ENCODE data around the gene ECT2.
"Not testable (repeated sequence)": the region's sequence is repeated elsewhere in the genome, so short reads cannot be mapped to it uniquely, and the experiment has no call there.

Gene ECT2

DNA sequence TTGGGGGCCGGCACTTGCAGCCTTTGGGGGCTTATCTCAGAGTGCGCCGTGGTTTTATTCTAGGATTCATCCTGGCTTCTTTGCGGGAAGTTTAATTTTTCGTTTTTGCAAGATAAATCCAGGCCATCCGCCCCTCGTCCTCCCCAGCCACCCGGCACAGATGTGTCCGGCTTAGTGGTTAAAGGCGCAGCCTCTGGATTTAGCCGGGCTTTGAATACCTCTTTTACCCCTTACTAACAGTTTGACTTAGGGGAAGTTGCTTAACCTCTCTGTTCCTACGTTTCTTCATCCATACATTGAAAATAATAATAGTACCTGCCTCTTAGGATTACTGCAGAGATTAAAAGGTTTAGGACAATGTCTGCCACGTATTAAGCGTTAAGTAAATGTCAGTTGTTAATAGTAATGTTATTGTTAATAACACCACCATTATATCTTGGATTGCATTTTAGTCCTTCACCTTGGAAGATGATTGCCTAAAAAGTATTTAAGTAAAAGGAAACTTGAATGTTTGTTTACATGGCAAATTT is 714 bp downstream of the ECT2 start:
- H3K9me3 ChIP-seq (replicated peaks in 1 of 2; ENCODE audit: control insufficient read depth in 2 of 2, insufficient read depth in 1 of 2, low read depth in 1 of 2, low read length in 2 of 2): no peaks in the 10 kb centered on the region
- peaks cover 0 to 8% of the 10 kb centered on the region in 2 donors for H3K4me1 ChIP-seq (ENCODE audit: control insufficient read depth in 2 of 2, insufficient read depth in 1 of 2, low read depth in 1 of 2, low read length in 2 of 2)
- no peak overlapping the region for H2AK5ac ChIP-seq (ENCODE audit: low read depth, low read length)
- no peak overlapping the region for H2BK12ac ChIP-seq (ENCODE audit: low read length)
- H2BK5ac ChIP-seq (ENCODE audit: low read length): peak overlapping the region; percentile 93
- peak overlapping the region; percentile 91 for H3K27ac ChIP-seq (replicated peaks; ENCODE audit: low read length)
- H3K4me3 ChIP-seq (ENCODE audit: low read length in 2 of 2): peak overlapping the region; percentile 94 to 99
- H3K79me1 ChIP-seq (ENCODE audit: low read depth, low read length): peaks cover 2% of the 10 kb centered on the region
- H2BK15ac ChIP-seq (ENCODE audit: low read length): peak overlapping the region; percentile 38
- H3K9ac ChIP-seq (ENCODE audit: low read depth, low read length, poor library complexity): peak overlapping the region; percentile 93
- peaks cover 6 to 41% of the 10 kb centered on the region in 2 donors for H3K36me3 ChIP-seq (replicated peaks in 1 of 2; ENCODE audit: control insufficient read depth in 2 of 2, insufficient read depth in 2 of 2, low read length in 2 of 2)
- peak overlapping the region; percentile 99 for H3K18ac ChIP-seq (ENCODE audit: low read length)
- no peak overlapping the region for H4K91ac ChIP-seq (ENCODE audit: low read depth, low read length, poor library complexity)
- H3K23ac ChIP-seq (ENCODE audit: low read depth, low read length, poor library complexity): no peak overlapping the region
- H4K8ac ChIP-seq (ENCODE audit: low read depth, low read length): no peak overlapping the region
- no peak overlapping the region for H2BK120ac ChIP-seq (ENCODE audit: low read depth, low read length)
- WGBS, 2 donors (ENCODE audit: extremely low coverage in 2 of 2, insufficient read length in 2 of 2, insufficient replicate concordance in 1 of 2): no CpG with 5 or more reads among the region's 14 CpGs
- H3K14ac ChIP-seq (ENCODE audit: low read length): peak overlapping the region; percentile 94
- H3K4ac ChIP-seq (ENCODE audit: low read length): no peak overlapping the region
- H3K27me3 ChIP-seq (ENCODE audit: control insufficient read depth in 3 of 3, insufficient read depth in 3 of 3, low read depth in 1 of 3, low read length in 3 of 3): no peaks in the 10 kb centered on the region
- no peak for DNase-seq (ENCODE audit: low spot score)
- H3K4me2 ChIP-seq (ENCODE audit: insufficient read depth, low read length, poor library complexity, severe bottlenecking): peak overlapping the region; percentile 43
- H2AFZ ChIP-seq (ENCODE audit: low read length): peak overlapping the region; percentile 99

DNA sequence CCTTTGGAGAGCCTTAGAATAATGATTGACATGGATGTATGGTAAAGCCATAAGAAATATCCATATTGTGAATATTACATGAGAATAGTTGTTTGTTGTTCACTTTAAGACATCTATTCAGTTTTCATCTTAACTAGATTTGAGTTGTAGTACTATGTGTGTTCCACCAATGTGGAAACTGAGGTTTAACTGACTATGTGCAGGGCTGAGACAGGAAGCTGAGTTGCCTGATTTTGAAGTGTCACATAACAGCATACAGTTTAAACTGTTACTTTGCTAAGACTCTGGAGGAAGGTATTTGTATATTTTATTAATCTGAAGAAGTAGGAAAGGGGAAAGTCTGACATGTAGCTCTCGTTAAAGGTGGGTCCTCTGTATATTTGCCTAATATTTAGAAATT is 2.1 kb downstream of the ECT2 start:
- no peak overlapping the region for H3K14ac ChIP-seq (ENCODE audit: low read length)
- H3K27ac ChIP-seq (replicated peaks; ENCODE audit: low read length): no peak overlapping the region
- H2BK15ac ChIP-seq (ENCODE audit: low read length): no peak overlapping the region
- no peak overlapping the region for H3K9ac ChIP-seq (ENCODE audit: low read depth, low read length, poor library complexity)
- DNase-seq (ENCODE audit: low spot score): no peak
- H2BK5ac ChIP-seq (ENCODE audit: low read length): no peak overlapping the region
- H3K4ac ChIP-seq (ENCODE audit: low read length): no peak overlapping the region
- no CpG with 5 or more reads among the region's 1 CpG for WGBS, 2 donors (ENCODE audit: extremely low coverage in 2 of 2, insufficient read length in 2 of 2, insufficient replicate concordance in 1 of 2)
- no peaks in the 10 kb centered on the region for H3K9me3 ChIP-seq (replicated peaks in 1 of 2; ENCODE audit: control insufficient read depth in 2 of 2, insufficient read depth in 1 of 2, low read depth in 1 of 2, low read length in 2 of 2)
- no peak overlapping the region for H3K18ac ChIP-seq (ENCODE audit: low read length)
- H3K4me2 ChIP-seq (ENCODE audit: insufficient read depth, low read length, poor library complexity, severe bottlenecking): no peak overlapping the region
- no peaks in the 10 kb centered on the region for H3K27me3 ChIP-seq (ENCODE audit: control insufficient read depth in 3 of 3, insufficient read depth in 3 of 3, low read depth in 1 of 3, low read length in 3 of 3)
- H4K91ac ChIP-seq (ENCODE audit: low read depth, low read length, poor library complexity): no peak overlapping the region
- H2BK120ac ChIP-seq (ENCODE audit: low read depth, low read length): no peak overlapping the region
- no peak overlapping the region for H2BK12ac ChIP-seq (ENCODE audit: low read length)
- H3K36me3 ChIP-seq (replicated peaks in 1 of 2; ENCODE audit: control insufficient read depth in 2 of 2, insufficient read depth in 2 of 2, low read length in 2 of 2): peaks cover 6 to 55% of the 10 kb centered on the region in 2 donors
- no peak overlapping the region for H3K23ac ChIP-seq (ENCODE audit: low read depth, low read length, poor library complexity)
- no peak overlapping the region for H2AK5ac ChIP-seq (ENCODE audit: low read depth, low read length)
- H2AFZ ChIP-seq (ENCODE audit: low read length): no peak overlapping the region
- peaks cover 0 to 8% of the 10 kb centered on the region in 2 donors for H3K4me1 ChIP-seq (ENCODE audit: control insufficient read depth in 2 of 2, insufficient read depth in 1 of 2, low read depth in 1 of 2, low read length in 2 of 2)
- no peak overlapping the region for H3K4me3 ChIP-seq (ENCODE audit: low read length in 2 of 2)
- H4K8ac ChIP-seq (ENCODE audit: low read depth, low read length): no peak overlapping the region
- H3K79me1 ChIP-seq (ENCODE audit: low read depth, low read length): peaks cover 2% of the 10 kb centered on the region

DNA sequence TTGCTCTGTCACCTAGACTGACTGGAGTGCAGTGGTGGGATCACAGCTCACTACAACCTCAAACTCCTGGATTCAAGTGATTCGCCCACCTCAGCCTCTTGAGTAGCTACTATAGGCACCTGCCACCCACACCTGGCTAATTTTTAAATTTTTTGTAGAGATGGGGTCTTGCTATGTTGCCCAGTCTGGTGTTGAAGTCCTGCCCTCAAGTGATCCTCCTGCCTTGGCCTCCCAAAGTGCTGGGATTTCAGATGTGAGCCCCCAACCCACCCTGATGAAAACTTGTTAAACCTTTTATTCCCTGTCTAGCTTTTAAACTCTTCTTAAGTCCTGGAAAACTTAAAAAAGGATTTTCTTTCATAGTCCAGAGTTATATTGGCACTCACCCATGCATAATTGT is 2.6 kb downstream of the ECT2 start:
- Histone ChIP-seq H3K79me1 (ENCODE audit: low read depth, low read length) (peaks cover 2% of the 10 kb centered on the region), H3K4ac (ENCODE audit: low read length) (no peak overlapping the region), H3K27me3 (ENCODE audit: control insufficient read depth in 3 of 3, insufficient read depth in 3 of 3, low read depth in 1 of 3, low read length in 3 of 3) (no peaks in the 10 kb centered on the region), H3K4me1 (ENCODE audit: control insufficient read depth in 2 of 2, insufficient read depth in 1 of 2, low read depth in 1 of 2, low read length in 2 of 2) (peaks cover 0 to 8% of the 10 kb centered on the region in 2 donors), H3K4me2 (ENCODE audit: insufficient read depth, low read length, poor library complexity, severe bottlenecking) (no peak overlapping the region), H3K23ac (ENCODE audit: low read depth, low read length, poor library complexity) (no peak overlapping the region), H3K36me3 (replicated peaks in 1 of 2; ENCODE audit: control insufficient read depth in 2 of 2, insufficient read depth in 2 of 2, low read length in 2 of 2) (peaks cover 8 to 60% of the 10 kb centered on the region in 2 donors), H2BK15ac (ENCODE audit: low read length) (no peak overlapping the region), H3K9ac (ENCODE audit: low read depth, low read length, poor library complexity) (no peak overlapping the region), H2BK5ac (ENCODE audit: low read length) (no peak overlapping the region), H3K4me3 (ENCODE audit: low read length in 2 of 2) (no peak overlapping the region), H2BK12ac (ENCODE audit: low read length) (no peak overlapping the region), H4K8ac (ENCODE audit: low read depth, low read length) (no peak overlapping the region), H2AK5ac (ENCODE audit: low read depth, low read length) (no peak overlapping the region), H3K14ac (ENCODE audit: low read length) (no peak overlapping the region), H2BK120ac (ENCODE audit: low read depth, low read length) (no peak overlapping the region), H4K91ac (ENCODE audit: low read depth, low read length, poor library complexity) (no peak overlapping the region), H2AFZ (ENCODE audit: low read length) (no peak overlapping the region), H3K9me3 (replicated peaks in 1 of 2; ENCODE audit: control insufficient read depth in 2 of 2, insufficient read depth in 1 of 2, low read depth in 1 of 2, low read length in 2 of 2) (no peaks in the 10 kb centered on the region), H3K18ac (ENCODE audit: low read length) (no peak overlapping the region), H3K27ac (replicated peaks; ENCODE audit: low read length) (no peak overlapping the region)
- DNase-seq (ENCODE audit: low spot score): no peak
- no CpG with 5 or more reads among the region's 1 CpG for WGBS, 2 donors (ENCODE audit: extremely low coverage in 2 of 2, insufficient read length in 2 of 2, insufficient replicate concordance in 1 of 2)

DNA sequence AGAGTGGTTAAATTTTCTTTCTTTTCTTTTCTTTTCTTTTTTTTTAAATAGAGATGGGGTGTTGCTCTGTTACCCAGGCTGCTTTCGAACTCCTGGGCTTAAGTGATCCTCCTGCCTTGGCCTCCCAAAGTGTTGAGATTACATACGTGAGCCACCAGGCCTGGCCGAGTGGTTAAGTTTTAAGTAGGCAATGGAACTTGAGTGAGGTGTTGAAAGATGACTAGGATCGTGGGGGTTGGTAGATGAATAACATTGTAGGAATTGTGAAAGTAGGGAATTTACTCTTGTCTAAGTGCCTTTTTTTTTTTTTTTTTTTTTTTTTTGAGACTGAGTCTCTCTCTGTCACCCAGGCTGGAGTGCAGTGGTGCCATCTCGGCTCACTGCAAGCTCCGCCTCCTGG is 9.9 kb downstream of the ECT2 start:
- H2BK12ac ChIP-seq (ENCODE audit: low read length); H2AFZ ChIP-seq (ENCODE audit: low read length); H3K23ac ChIP-seq (ENCODE audit: low read depth, low read length, poor library complexity); H2BK5ac ChIP-seq (ENCODE audit: low read length); H3K27me3 ChIP-seq (ENCODE audit: control insufficient read depth in 3 of 3, insufficient read depth in 3 of 3, low read depth in 1 of 3, low read length in 3 of 3); H3K4ac ChIP-seq (ENCODE audit: low read length); H3K27ac ChIP-seq (replicated peaks; ENCODE audit: low read length); DNase-seq (ENCODE audit: low spot score); H3K9me3 ChIP-seq (replicated peaks in 1 of 2; ENCODE audit: control insufficient read depth in 2 of 2, insufficient read depth in 1 of 2, low read depth in 1 of 2, low read length in 2 of 2); H2BK15ac ChIP-seq (ENCODE audit: low read length); H4K91ac ChIP-seq (ENCODE audit: low read depth, low read length, poor library complexity); H4K8ac ChIP-seq (ENCODE audit: low read depth, low read length); H2AK5ac ChIP-seq (ENCODE audit: low read depth, low read length); H3K4me1 ChIP-seq (ENCODE audit: control insufficient read depth in 2 of 2, insufficient read depth in 1 of 2, low read depth in 1 of 2, low read length in 2 of 2); H3K4me2 ChIP-seq (ENCODE audit: insufficient read depth, low read length, poor library complexity, severe bottlenecking); H2BK120ac ChIP-seq (ENCODE audit: low read depth, low read length); H3K4me3 ChIP-seq (ENCODE audit: low read length in 2 of 2); H3K9ac ChIP-seq (ENCODE audit: low read depth, low read length, poor library complexity); H3K14ac ChIP-seq (ENCODE audit: low read length); H3K18ac ChIP-seq (ENCODE audit: low read length); H3K79me1 ChIP-seq (ENCODE audit: low read depth, low read length): not testable (repeated sequence)
- 100% methylated on average over 1 of the region's 6 CpGs; no CpG with 5 or more reads in 1 of the 2 donors for WGBS, 2 donors (ENCODE audit: extremely low coverage in 2 of 2, insufficient read length in 2 of 2, insufficient replicate concordance in 1 of 2)
- H3K36me3 ChIP-seq (replicated peaks in 1 of 2; ENCODE audit: control insufficient read depth in 2 of 2, insufficient read depth in 2 of 2, low read length in 2 of 2): peaks cover 13 to 98% of the 10 kb centered on the region in 2 donors

All from neuronal stem cell (in vitro differentiated cells).